HG03139 (cell line): ENCODE measurements around the gene N4BP2.
"Not testable (repeated sequence)": the region's sequence is repeated elsewhere in the genome, so short reads cannot be mapped to it uniquely, and the experiment has no call there.

Source experiments
- ATAC-seq: cut with Tn5 transposase; IDR thresholded peaks from one replicate; pipeline ENCODE4 v1.9.1; 2021; ENCODE audit not compliant: unreplicated experiment

N4BP2 gene

DNA sequence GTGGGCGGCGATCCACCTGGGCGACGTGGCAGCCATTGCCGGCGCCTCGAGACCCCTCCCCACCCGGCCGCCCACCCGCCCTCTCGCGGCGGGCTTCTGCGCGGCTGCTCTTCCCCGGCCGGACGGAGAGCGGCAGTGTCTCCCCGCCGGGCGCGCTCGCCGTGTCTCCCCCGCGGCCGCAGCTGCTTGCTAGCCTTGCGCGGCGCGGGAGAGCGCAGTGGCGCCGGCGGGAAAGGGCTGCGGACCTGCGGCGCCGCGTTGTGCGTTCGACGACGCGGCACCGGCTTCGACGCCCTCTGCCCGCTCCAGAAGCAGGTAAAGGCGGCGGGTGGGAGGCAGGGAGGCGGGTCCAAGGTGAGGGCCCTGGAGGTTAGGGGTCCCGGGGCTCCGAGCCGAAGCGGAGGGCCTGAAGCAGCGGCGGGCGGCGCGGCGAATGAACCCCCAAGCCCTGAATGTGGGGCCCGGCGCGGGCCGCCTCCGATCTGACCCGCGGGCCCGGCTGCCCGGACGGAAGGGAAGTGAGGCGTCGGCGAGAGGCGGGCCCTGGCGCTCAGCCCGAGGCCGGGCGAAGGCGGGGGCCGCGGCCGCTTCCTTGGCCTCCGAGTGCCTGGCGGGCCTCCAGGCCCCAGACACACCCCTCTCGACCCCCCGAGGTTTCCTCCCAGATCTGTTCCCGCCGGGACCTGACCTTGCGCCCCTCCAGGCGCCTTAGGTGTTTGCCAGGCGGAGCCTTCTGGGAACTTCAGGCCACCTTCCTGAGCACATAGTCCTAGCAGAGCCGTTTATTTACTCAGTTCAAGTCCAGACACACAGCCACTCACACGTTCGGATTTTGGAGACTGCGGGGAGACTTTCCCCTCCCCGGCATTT is at the start of gene N4BP2:
Gene N4BP2, plus strand, starts transcription at position 135 of the 870 bp plus-strand sequence. CDS start 40,491 bp downstream, outside the sequence.
- ATAC-seq, result peak; percentile 47

DNA sequence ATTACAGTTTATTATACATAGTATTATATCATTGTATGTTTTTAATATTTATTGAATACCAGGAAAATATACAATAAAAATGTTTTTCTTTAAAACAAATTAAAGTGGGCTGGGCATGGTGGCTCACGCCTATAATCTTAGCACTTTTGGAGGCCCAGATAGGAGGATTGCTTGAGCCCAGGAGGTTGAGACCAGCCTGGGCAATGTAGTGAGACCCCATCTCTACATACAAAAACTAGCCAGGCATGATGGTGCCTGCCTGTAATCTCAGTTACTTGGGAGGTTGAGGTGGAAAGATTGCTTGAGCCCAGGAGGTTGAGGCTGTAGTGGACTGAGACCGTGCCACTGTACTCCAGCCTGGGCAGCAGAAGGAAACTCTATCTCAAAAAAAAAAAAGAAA is 40.6 kb upstream of the N4BP2 start:
- ATAC-seq, result no peak

DNA sequence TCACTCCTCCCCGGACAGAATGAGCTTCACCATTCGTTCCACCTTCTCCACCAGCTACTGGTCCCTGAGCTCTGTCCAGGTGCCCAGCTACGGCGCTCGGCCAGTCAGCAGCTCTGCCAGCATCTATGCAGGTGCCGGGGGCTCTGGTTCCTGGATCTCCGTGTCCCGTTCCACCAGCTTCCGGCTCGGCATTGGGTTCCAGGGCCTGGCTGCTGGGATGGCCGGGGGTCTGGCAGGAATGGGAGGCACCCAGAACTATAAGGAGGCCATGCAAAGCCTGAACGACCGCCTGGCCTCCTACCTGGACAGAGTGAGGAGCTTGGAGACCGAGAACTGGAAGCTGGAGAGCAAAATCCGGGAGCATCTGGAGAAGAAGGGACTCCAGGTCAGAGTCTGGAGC is 36.4 kb upstream of the N4BP2 start:
- no peak for ATAC-seq

DNA sequence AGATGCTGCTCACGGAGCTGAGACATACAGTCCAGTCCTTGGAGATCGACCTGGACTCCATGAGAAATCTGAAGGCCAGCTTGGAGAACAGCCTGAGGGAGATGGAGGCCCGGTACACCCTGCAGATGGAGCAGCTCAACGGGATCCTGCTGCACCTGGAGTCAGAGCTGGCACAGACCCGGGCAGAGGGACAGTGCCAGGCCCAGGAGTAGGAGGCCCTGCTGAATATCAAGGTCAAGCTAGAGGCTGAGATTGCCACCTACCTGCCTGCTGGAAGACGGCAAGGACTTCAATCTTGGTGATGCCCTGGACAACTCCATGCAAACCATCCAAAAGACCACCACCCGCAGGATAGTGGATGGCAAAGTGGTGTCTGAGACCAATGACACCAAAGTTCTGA is 35.5 kb upstream of the N4BP2 start:
- not testable (repeated sequence) for ATAC-seq

DNA sequence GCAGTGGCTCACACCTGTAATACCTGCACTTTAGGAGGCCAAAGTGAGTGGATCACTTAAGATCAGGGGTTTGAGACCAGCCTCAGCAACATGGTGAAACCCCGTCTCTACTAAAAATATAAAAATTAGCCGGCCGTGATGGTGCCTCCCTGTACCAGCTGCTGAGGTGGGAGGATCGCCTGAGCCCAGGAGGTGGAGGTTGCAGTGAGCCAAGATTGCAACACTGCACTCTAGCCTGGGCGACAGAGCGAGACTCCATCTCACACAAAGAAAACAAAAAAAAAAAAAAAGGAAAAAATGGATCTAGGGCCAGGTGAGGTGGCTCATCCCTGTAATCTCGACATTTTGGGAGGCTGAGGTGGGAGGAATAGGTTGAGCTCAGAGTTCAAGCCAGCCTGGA is 32.6 kb upstream of the N4BP2 start:
- ATAC-seq, result not testable (repeated sequence)

DNA sequence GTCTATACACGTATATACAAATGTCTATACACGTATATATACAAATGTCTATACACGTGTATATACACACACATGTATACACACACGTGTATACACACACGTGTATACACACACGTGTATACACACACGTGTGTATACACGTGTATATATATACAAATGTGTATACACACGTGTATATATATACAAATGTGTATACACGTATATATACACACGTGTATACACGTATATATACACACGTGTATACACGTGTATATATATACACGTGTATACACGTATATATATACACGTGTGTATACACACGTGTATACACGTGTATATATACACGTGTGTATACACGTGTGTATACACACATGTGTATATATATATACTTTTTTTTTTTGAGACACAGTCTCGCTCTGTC is 23.9 kb upstream of the N4BP2 start:
- no peak for ATAC-seq

DNA sequence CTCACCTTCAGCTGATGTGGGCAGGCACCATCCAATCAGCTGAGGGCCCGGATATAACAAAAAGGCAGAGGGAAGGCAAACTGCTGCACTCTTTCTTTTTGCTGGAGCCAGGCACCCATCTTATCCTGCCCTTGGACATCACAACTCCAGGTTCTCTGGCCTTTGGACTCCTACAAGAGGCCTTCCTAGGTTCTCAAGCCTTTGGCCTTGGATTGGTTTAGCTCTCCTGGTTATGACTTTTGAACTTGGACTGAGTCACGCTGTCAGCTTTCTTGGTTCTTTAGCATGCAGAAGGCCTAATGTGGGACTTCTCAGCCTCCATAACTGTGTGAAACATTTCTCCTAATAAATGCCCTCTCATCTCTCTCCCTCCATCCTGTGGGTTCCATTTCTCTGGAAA is 23.0 kb upstream of the N4BP2 start:
- no peak for ATAC-seq

DNA sequence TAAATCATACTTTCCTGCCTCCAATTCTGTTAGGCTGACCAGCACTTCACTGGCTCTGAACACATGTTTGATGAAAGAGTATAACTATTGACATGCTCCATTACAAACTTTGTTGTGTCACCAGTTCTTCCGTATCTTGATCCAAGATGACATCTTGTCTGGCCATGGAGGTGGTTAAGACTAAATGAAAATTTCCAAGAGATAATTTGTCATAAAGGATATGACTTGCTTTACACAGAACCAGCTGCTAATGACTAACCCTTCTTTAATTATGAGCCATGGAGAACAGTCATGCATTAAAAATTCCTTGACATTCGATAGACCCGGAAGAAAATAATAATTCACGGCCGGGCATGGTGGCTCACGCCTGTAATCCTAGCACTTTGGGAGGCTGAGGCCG is 17.7 kb upstream of the N4BP2 start:
- no peak for ATAC-seq

DNA sequence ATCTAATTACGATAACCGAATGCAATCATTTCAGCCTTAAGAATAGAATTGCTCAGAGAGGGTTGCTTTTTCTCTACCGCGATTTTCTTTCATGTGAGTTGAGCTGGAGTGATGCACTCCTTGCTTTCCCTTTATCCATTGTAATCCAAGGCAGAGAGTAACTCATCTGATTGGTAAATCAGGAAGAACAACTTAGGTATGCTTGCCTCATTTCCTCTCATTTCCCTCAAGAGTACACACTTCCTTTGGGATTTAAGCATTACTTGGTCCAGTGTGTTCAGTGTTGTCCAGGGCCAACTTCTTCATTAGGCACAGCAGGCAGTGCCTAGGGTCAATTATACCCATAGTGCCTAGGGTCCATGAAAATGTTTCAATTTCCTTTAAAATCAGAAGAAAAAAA is 15.7 kb upstream of the N4BP2 start:
- ATAC-seq, result no peak

DNA sequence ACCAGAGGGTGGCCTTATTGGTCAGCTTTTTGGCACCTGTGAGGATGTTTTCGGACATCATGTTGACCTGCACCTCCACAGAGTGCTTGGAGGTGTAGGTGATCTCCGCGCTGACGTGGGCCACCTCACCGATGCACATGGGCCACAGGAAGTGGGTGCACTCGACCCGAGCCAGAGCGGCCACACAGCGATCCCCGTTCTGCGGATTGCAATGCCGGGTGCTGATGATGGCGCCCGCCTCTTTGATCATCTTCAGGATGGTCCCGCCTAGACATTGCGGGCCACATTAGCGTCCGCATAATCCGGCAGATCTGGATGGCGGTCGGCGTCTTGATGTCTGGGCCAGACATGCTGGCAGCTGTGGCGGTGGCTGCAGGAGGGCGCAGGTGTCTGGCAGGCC is 12.9 kb upstream of the N4BP2 start:
- ATAC-seq, result no peak

DNA sequence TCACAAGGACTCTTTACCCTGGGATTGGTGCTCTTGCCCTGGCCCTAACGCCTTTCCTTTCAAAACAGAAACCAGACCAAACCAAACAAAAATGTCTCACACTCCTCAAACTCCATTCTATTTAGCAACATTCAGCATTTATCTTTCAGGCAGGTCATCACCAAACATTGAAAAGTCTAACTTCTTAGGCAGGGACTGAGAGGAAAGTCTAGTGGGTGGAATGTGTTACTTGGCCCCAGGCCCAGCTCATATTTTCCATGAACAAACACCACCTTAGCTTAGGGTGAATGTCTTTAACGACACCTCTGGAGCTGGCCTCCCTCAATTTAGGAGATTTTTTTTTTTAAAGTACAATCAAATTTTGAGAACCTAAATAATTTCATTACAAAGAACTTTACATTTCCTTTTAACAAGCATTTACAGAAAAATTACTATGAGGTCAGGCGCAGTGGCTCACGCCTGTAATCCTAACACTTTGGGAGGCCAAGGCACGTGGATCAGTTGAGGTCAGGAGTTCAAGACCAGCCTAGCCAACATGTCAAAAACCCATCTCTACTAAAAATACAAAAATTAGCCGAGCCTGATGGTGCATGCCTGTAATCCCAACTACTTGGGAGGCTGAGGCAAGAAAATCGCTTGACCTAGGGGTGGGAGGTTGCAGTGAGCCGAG is 10.2 kb upstream of the N4BP2 start:
- no peak for ATAC-seq

DNA sequence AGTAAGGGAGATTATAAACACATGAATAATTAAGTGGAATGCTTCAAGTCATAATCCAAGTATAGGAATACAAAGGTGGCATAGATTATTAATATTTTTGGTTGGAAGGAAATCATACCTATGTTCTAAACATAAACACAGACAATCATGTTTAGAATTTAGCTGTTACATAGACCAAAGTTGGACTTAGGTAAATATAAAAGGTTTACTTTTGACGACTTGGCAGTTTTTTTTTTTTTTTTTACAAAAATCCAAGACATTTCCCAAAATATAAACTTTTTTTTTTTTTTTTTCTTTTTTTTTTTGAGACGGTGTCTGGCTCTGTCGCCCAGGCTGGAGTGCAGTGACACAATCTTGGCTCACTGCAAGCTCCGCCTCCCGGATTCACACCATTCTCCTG is 3.5 kb upstream of the N4BP2 start:
- no peak for ATAC-seq

DNA sequence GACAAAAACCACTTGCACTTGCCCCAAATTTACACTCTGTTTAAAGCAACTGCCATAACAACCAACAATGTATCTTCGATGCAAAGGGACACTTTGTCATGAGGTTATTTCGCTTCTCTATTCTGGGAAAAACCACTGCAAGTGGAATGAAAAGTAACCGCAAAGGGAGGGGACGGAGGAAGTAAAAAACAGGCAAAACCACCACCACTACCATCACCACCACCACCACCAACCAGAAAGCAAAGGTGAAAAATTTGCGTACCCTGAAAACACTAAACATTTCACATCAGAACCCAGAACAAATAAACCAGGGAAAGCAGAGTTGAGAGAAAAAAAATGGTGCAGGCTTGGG is 1.2 kb upstream of the N4BP2 start:
- ATAC-seq, result no peak

DNA sequence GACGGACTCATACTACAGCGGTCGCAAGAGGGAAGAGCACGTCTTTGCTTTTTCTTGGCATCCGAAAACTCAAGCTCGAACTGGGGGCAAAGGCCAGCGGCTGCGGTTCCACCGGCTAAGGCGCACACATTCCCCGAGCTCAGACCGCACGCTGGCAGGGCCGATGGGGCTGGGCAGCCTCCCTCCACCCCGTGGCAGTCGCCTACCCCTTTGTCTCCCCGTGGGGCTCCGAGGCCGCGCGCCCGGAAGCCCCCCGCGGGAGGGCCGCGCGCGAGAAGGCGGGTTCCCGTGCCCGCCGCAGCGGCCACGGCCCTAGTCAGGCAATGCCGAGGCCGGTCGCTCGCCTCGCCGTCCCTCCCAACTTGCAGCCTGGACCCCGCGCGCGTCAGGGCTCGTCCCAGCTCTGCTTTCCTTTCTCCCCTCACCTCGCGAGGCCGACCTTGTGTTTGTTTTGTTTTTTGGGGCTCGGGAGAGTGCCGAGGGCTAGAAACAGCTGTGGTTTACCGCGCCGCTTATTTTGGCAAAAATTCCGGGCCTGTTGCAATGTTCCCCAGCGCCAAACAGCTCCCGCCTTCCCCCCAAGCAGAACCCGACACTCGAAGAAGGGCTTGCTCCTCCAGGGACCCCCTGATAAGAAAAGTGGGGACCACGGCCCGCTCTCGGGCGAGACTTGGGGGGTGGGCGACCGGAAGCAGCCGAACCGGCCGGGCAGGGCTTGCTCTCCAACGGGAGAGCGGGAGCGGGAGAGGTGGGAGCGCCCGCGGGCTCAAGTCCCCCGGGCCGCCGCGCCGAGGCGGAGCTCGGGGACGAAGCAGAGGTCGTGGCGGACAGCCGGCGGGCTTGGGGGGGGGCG is 561 bp upstream of the N4BP2 start:
- ATAC-seq, result no peak

DNA sequence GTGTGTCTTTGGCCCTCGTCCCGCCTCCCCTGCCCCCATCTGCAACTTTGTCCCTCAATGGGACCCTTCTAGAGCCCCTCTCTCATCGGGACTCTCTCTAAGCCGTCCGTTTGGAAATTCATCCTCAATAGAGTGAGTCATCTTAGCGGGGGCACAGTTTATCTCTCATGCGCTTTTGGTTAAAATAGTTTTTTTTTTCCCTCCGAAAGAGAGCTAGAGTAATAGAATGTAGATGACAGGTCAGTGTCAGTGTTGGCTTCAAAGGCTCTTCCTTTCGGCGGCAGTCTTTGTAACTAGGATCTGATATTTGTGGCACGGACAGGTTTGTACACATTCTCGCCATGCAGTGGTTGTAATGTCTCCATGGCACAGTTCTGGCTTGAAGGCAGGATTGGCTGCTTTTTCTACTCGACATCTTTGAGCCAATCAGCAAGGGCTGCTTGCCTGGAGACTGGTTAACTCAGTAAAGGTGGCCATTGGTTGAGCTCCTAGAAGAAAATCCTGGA is 989 bp downstream of the N4BP2 start:
- peak; percentile 63 for ATAC-seq

DNA sequence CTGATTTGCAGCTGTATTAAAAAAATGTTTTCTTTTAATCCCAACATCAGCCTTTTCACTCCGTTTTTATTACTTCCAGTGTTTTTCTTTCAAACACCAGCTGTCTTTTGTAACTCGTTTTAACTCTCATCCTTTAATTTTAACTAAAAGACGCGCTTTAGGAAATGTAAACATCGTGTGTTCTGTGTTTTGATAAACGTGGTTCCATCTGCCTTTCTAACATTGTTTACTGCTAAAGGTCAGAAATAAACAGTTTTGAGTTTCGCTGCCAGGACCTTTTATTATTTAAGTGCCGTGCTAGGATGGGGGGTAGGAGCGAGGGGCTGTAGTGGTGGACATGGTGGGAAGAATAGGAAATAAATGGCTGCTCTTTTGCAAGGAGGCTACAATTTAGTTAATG is 1.5 kb downstream of the N4BP2 start:
- no peak for ATAC-seq

DNA sequence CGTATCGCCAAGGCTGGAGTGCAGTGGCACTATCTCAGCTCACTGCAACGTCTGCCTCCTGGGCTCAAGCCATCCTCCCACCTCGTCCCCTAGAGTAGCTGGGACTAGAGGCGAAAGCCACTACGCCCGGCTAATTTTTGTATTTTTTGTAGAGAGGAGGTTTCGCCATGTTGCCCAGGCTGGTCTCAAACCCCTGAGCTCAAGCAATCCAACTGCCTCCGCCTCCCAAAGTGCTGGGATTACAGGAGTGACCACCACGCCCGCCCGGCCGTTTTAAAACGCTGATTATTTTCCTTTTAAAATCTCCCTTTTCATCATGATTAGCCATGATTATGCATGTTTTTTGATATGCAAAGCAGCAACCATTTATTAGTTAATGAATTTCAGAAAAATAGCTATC is 2.2 kb downstream of the N4BP2 start:
- ATAC-seq, result no peak

DNA sequence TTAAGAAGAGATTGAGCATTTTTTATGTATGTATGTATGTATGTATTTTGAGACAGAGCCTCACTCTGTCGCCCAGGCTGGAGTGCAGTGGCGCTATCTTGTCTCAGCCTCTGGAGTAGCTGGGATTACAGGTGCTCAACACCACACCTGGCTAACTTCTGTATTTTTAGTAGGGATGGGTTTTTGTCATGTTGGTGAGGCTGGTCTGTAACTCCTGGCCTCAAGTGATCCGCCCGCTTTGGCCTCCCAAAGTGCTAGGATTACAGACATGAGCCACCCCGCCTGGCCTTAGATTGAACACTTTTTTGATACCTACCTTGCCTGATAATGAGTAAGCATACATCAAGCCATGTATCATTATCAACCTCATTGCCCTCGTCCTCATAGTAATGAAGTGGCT is 2.7 kb downstream of the N4BP2 start:
- no peak for ATAC-seq

DNA sequence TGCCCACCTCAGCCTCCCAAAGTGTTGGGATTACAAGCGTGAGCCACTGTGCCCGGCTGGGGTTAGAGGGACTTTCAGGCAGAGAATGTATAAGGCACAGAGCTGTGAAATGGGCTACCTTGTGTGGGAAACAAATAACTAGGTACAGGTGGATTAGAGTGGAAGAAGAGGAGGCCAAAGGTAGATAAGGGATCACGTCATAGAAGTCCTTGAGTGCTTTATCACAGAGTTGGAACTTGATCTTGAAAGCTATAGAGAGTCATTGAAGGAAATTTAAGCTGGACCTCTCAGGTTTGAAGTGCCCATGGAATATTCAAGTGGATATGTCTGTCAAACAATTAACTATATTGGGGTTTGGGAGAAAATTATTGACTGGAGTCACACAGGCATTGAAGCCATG is 8.4 kb downstream of the N4BP2 start:
- no peak for ATAC-seq

DNA sequence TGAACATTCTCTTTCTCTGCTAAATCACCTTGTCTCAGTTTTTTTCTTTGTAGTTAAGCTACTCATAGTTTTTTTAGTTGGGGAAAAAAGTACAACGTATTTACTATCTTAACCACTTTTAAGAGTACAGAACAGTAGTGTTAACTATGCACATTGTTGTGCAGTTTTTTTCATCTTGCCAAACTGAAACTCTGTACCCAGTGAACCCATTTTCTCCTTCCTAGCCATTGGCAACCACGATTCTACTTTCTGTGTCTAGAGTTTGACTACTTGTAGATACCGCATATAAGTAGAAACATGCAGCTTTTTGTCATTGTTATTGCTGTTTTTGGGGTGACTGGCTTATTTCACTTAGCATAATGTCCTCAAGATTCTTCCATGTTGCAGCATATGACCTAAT is 10.0 kb downstream of the N4BP2 start:
- no peak for ATAC-seq

DNA sequence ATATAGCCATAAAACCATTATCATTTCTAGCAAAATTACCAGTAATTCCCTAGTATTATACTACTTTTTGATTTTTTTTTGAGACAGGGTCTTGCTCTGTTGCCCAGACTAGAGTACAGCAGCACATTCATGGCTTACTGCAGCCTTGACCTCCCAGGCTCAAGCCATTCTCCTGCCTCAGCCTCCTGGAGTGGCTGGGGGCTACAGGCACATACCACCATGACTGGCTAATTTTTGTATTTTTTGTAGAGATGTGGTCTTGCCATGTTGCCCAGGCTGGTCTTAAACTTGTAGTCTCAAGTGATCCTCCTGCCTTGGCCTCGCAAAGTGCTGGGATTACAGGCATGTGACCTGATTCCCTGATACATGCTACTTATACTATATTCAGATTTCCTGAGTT is 13.7 kb downstream of the N4BP2 start:
- no peak for ATAC-seq

DNA sequence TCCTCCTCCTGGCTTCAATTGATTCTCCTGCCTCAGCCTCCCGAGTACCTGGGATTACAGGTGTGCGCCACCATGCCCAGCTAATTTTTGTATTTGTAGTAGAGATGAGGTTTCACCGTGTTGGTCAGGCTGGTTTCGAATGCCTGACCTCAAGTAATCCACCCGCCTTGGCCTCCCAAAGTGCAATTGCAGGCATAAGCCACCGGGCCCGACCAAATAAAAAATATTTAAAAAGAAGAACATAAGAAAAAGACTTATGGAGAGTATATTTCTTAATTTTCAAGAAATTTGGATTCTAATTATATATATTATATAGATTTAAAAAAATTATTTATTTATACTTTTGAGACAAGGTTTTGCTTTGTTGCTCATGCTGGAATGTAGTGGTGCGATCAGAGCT is 29.8 kb downstream of the N4BP2 start:
- no peak for ATAC-seq
